Loucy (cell line): ENCODE measurements around the gene TUBG1.

Source experiments
- H2AFZ ChIP-seq: fragments of 200-600 bp; sonication (generic); 2 replicates; pipeline ENCODE4 v1.6.0; 2016; ENCODE audit warnings: antibody characterized with exemption, mild to moderate bottlenecking, low read length, moderate library complexity
- H3F3A ChIP-seq: fragments of 200-600 bp; 2 replicates; pipeline ENCODE4 v1.6.0; 2016; ENCODE audit warnings: antibody characterized with exemption, low read depth, mild to moderate bottlenecking
- H3K27me3 ChIP-seq: fragments of 200-600 bp; sonication (generic); 2 replicates; pipeline ENCODE4 v1.6.1; 2014; ENCODE audit warnings: low read length, mild to moderate bottlenecking; ENCODE audit not compliant: insufficient read depth, poor library complexity, severe bottlenecking
- H3K36me3 ChIP-seq: fragments of 200-600 bp; sonication (generic); 2 replicates; pipeline ENCODE4 v1.6.1; 2016; ENCODE audit warnings: low read length; ENCODE audit not compliant: insufficient read depth
- H3K4me1 ChIP-seq: fragments of 200-600 bp; sonication (generic); 2 replicates; pipeline ENCODE4 v1.5.1; 2014; ENCODE audit warnings: low read length, mild to moderate bottlenecking; ENCODE audit not compliant: insufficient read depth, poor library complexity, severe bottlenecking
- H3K4me2 ChIP-seq: fragments of 200-600 bp; sonication (generic); 2 replicates; pipeline ENCODE4 v1.6.0; 2014; ENCODE audit warnings: antibody characterized with exemption, low read length, low read depth, mild to moderate bottlenecking; ENCODE audit not compliant: poor library complexity, severe bottlenecking
- H3K4me3 ChIP-seq: fragments of 200-600 bp; sonication (generic); 2 replicates; pipeline ENCODE4 v1.5.1; 2014; ENCODE audit warnings: low read length, mild to moderate bottlenecking, mixed read lengths; ENCODE audit not compliant: poor library complexity, severe bottlenecking
- H3K79me2 ChIP-seq: fragments of 200-600 bp; sonication (generic); 2 replicates; pipeline ENCODE4 v1.6.1; 2014; ENCODE audit warnings: low read length; ENCODE audit not compliant: insufficient read depth
- H3K9ac ChIP-seq: fragments of 200-600 bp; sonication (generic); 2 replicates; pipeline ENCODE4 v1.6.0; 2014; ENCODE audit warnings: mild to moderate bottlenecking, low read depth, low read length, moderate library complexity; ENCODE audit not compliant: poor library complexity, severe bottlenecking
- H3K9me2 ChIP-seq: fragments of 200-600 bp; sonication (generic); replicated peaks from 2 replicates; pipeline ENCODE4 v1.6.1; 2016; ENCODE audit warnings: low read depth, low read length, mixed read lengths
- H3K9me3 ChIP-seq: fragments of 200-600 bp; sonication (generic); 2 replicates; pipeline ENCODE4 v1.6.1; 2014; ENCODE audit warnings: mild to moderate bottlenecking, antibody characterized with exemption, low read length, low read depth; ENCODE audit not compliant: insufficient read depth
- H4K20me1 ChIP-seq: fragments of 200-600 bp; sonication (generic); 2 replicates; pipeline ENCODE4 v1.6.0; 2014; ENCODE audit warnings: antibody characterized with exemption, low read length, mild to moderate bottlenecking; ENCODE audit not compliant: insufficient read depth, poor library complexity, severe bottlenecking
- CTCF ChIP-seq: fragments of 200-600 bp; sonication (generic); conservative IDR thresholded peaks from 2 replicates; pipeline ENCODE4 v1.5.1; 2014; ENCODE audit warnings: mild to moderate bottlenecking, antibody characterized with exemption, low read length
- EZH2phosphoT487 ChIP-seq: fragments of 200-600 bp; IDR thresholded peaks from 2 replicates; pipeline ENCODE4 v1.6.1; 2018; ENCODE audit warnings: antibody characterized with exemption, mild to moderate bottlenecking, moderate library complexity, borderline replicate concordance

The TUBG1 gene

GRCh38 chr17:42563950-42564349, 45.5 kb upstream of the TUBG1 start:
- peaks cover 64% of the 10 kb centered on the region for H3K79me2 ChIP-seq
- TF ChIP-seq CTCF (no peak), EZH2phosphoT487 (no peak)
- peaks cover 20% of the 10 kb centered on the region for H4K20me1 ChIP-seq
- no peaks in the 10 kb centered on the region for H3K9me3 ChIP-seq
- H3K4me3 ChIP-seq: peak overlapping the region; percentile 99
- H3K36me3 ChIP-seq: peaks cover 11% of the 10 kb centered on the region; the same call in 1 of the 2 replicates
- H3K4me2 ChIP-seq: peak overlapping the region; percentile 84
- H3K27me3 ChIP-seq: no peaks in the 10 kb centered on the region
- peaks cover 6% of the 10 kb centered on the region; the same call in 1 of the 2 replicates for H3F3A ChIP-seq
- H2AFZ ChIP-seq: no peak overlapping the region
- peaks cover 41% of the 10 kb centered on the region for H3K4me1 ChIP-seq
- peak overlapping the region; percentile 92 for H3K9ac ChIP-seq
- no peaks in the 10 kb centered on the region for H3K9me2 ChIP-seq

- Histone ChIP-seq H2AFZ (no peak overlapping the region), H3K79me2 (peaks cover 74% of the 10 kb centered on the region), H3K4me1 (peaks cover 47% of the 10 kb centered on the region)
Observed at GRCh38 chr17:42564815-42565522, 44.5 kb upstream of the TUBG1 start.

GRCh38 chr17:42565523-42566214, 43.8 kb upstream of the TUBG1 start:
- peaks cover 27% of the 10 kb centered on the region for H4K20me1 ChIP-seq
- H3K4me3 ChIP-seq: peak overlapping the region; percentile 87
- peaks cover 80% of the 10 kb centered on the region for H3K79me2 ChIP-seq
- H3K27me3 ChIP-seq: no peaks in the 10 kb centered on the region
- H3K36me3 ChIP-seq: peaks cover 25% of the 10 kb centered on the region; the same call in 1 of the 2 replicates
- peaks cover 47% of the 10 kb centered on the region for H3K4me1 ChIP-seq
- peaks cover 1% of the 10 kb centered on the region; the same call in 1 of the 2 replicates for H3F3A ChIP-seq
- no peak for TF ChIP-seq EZH2phosphoT487
- TF ChIP-seq CTCF: no peak
- H3K9me2 ChIP-seq: no peaks in the 10 kb centered on the region
- no peaks in the 10 kb centered on the region for H3K9me3 ChIP-seq
- peak overlapping the region; percentile 93 for H3K4me2 ChIP-seq
- H3K9ac ChIP-seq: peak overlapping the region; percentile 92
- no peak overlapping the region for H2AFZ ChIP-seq

More at GRCh38 chr17:42564815-42565522, 44.5 kb upstream of the TUBG1 start:
- H4K20me1 ChIP-seq: peaks cover 27% of the 10 kb centered on the region
- no peaks in the 10 kb centered on the region for H3K27me3 ChIP-seq
- H3F3A ChIP-seq: peaks cover 6% of the 10 kb centered on the region; the same call in 1 of the 2 replicates
- H3K36me3 ChIP-seq: peaks cover 21% of the 10 kb centered on the region; the same call in 1 of the 2 replicates
- no peak for TF ChIP-seq EZH2phosphoT487
- no peak for TF ChIP-seq CTCF
- H3K4me3 ChIP-seq: no peak overlapping the region
- H3K9me2 ChIP-seq: no peaks in the 10 kb centered on the region
- H3K4me2 ChIP-seq: peak overlapping the region; percentile 84
- no peak overlapping the region for H3K9ac ChIP-seq
- no peaks in the 10 kb centered on the region for H3K9me3 ChIP-seq
